H1 (cell line): ENCODE results near the gene CRACDL. TPM values are rescaled to one million over a fixed set of nuclear protein-coding genes. Genes with fewer than 3 reads are reported as not detected.
A peak's percentile ranks its signal among the peaks of the same experiment; 100 is the strongest.

ENCODE experiments used
- CTCF ChIA-PET: fragments of 300-600 bp; sonication (Branson Sonifier 250); formaldehyde crosslinking; loops from one replicate; lab custom pipeline; 2021; ENCODE audit not compliant: partially characterized antibody; lab: Charles Lee
- POLR2A ChIA-PET: fragments of 300-600 bp; sonication (Branson Sonifier 250); formaldehyde crosslinking; loops from one replicate; lab custom pipeline; 2021; ENCODE audit warnings: inconsistent platforms; ENCODE audit not compliant: partially characterized antibody; lab: Charles Lee
- DNase-seq, 2 experiments: peaks; one replicate each; pipeline versions ENCODE4 v3.0.0 to v3.0.0-alpha.2; 2010 to 2022; ENCODE audit warnings: low spot score in 2 of 2, low read depth in 1 of 2, mixed read lengths in 1 of 2
- FAIRE-seq: peaks from 2 replicates; lab custom pipeline; 2011; peaks lifted over from hg19 to GRCh38; lab: Jason Lieb, UNC
- H2AFZ ChIP-seq: 2 replicates; pipeline ENCODE4 v1.8.1; 2012; ENCODE audit warnings: low read length, inconsistent platforms
- H2AK5ac ChIP-seq: 2 replicates; pipeline ENCODE4 v1.6.1; 2013; ENCODE audit warnings: low read depth, low read length
- H2BK120ac ChIP-seq: replicated peaks from 2 replicates; pipeline ENCODE3; 2013; ENCODE audit warnings: low read depth, low read length, inconsistent platforms
- H2BK12ac ChIP-seq: 2 replicates; pipeline ENCODE4 v1.6.1; 2013; ENCODE audit warnings: low read depth, low read length
- H2BK15ac ChIP-seq: 2 replicates; pipeline ENCODE4 v1.6.1; 2013; ENCODE audit warnings: low read length
- H2BK20ac ChIP-seq: 2 replicates; pipeline ENCODE4 v1.6.1; 2013; ENCODE audit warnings: low read length
- H2BK5ac ChIP-seq: 2 replicates; pipeline ENCODE4 v1.6.1; 2013; ENCODE audit warnings: low read depth, low read length
- H3K14ac ChIP-seq: 2 replicates; pipeline ENCODE4 v1.6.1; 2013; ENCODE audit warnings: inconsistent platforms; ENCODE audit not compliant: insufficient read length
- H3K18ac ChIP-seq: 2 replicates; pipeline ENCODE4 v1.6.1; 2013; ENCODE audit warnings: low read length; ENCODE audit errors: extremely low read depth
- H3K23ac ChIP-seq: 2 replicates; pipeline ENCODE4 v1.6.1; 2013; ENCODE audit warnings: inconsistent platforms; ENCODE audit not compliant: insufficient read length
- H3K23me2 ChIP-seq: 2 replicates; pipeline ENCODE4 v1.6.1; 2013; ENCODE audit warnings: low read depth, low read length
- H3K27ac ChIP-seq: 2 replicates; pipeline ENCODE4 v1.6.1; 2011; ENCODE audit warnings: low read depth, low read length, inconsistent platforms
- H3K27me3 ChIP-seq, 4 experiments: replicated peaks in 1 of 4; 1 replicate in 1 of 4; 2 replicates in 3 of 4; pipeline versions ENCODE4 v1.6.1 to v1.8.1; 2011 to 2013; ENCODE audit warnings: low read length in 3 of 4, mild to moderate bottlenecking in 3 of 4, inconsistent platforms in 2 of 4, mixed read lengths in 2 of 4, moderate library complexity in 1 of 4; ENCODE audit not compliant: control insufficient read depth in 3 of 4, insufficient read depth in 3 of 4; ENCODE audit errors: extremely low read depth in 1 of 4
- H3K36me3 ChIP-seq, 4 experiments: 2 replicates each; pipeline versions ENCODE4 v1.6.1 to v1.8.1; 2011 to 2013; ENCODE audit warnings: mild to moderate bottlenecking in 4 of 4, low read length in 3 of 4, moderate library complexity in 2 of 4, control low read depth in 1 of 4, inconsistent platforms in 1 of 4; ENCODE audit not compliant: insufficient read depth in 4 of 4, control insufficient read depth in 2 of 4
- H3K4ac ChIP-seq: replicated peaks from 2 replicates; pipeline ENCODE3; 2013; ENCODE audit warnings: low read length, low read depth, mixed read lengths, inconsistent platforms; ENCODE audit not compliant: insufficient read length
- H3K4me1 ChIP-seq, 4 experiments: replicated peaks in 1 of 4; 1 replicate in 1 of 4; 2 replicates in 3 of 4; pipeline versions ENCODE4 v1.6.1 to v1.8.1; 2011 to 2013; ENCODE audit warnings: low read length in 3 of 4, inconsistent platforms in 2 of 4, mixed read lengths in 1 of 4; ENCODE audit not compliant: insufficient read depth in 4 of 4, control insufficient read depth in 3 of 4
- H3K4me2 ChIP-seq, 2 experiments: 2 replicates each; pipeline versions ENCODE4 v1.6.1 to v1.8.1; 2011 to 2013; ENCODE audit warnings: low read depth in 2 of 2, low read length in 2 of 2, control low read depth in 1 of 2, inconsistent platforms in 1 of 2, mild to moderate bottlenecking in 1 of 2; ENCODE audit not compliant: insufficient read depth in 1 of 2
- H3K4me3 ChIP-seq, 4 experiments: fragments of 200-600, 300-600 bp in 1 of 4; sonication (generic), shearing (Covaris generic), sonication (Bioruptor Twin) in 1 of 4; 2 replicates each; pipeline versions ENCODE4 v1.5.1 to v1.8.1; 2011 to 2016; ENCODE audit warnings: low read length in 4 of 4, low read depth in 3 of 4, control low read depth in 2 of 4, inconsistent platforms in 2 of 4, mild to moderate bottlenecking in 2 of 4, mixed read lengths in 1 of 4, moderate library complexity in 1 of 4; ENCODE audit not compliant: insufficient read depth in 2 of 4; ENCODE audit errors: extremely low read depth in 1 of 4
- H3K56ac ChIP-seq: replicated peaks from 2 replicates; pipeline ENCODE3; 2013; ENCODE audit warnings: low read depth, mild to moderate bottlenecking, mixed read lengths, low read length, inconsistent platforms; ENCODE audit not compliant: insufficient read length
- H3K79me1 ChIP-seq: 2 replicates; pipeline ENCODE4 v1.6.1; 2013; ENCODE audit warnings: low read depth, low read length, control low read depth
- H3K79me2 ChIP-seq, 2 experiments: 2 replicates each; pipeline versions ENCODE4 v1.6.1 to v1.8.1; 2012 to 2013; ENCODE audit warnings: low read length in 2 of 2, mild to moderate bottlenecking in 2 of 2, inconsistent platforms in 1 of 2; ENCODE audit not compliant: insufficient read depth in 2 of 2, control insufficient read depth in 1 of 2
- H3K9ac ChIP-seq, 4 experiments: replicated peaks in 1 of 4; 1 replicate in 1 of 4; 2 replicates in 3 of 4; pipeline versions ENCODE4 v1.6.1 to v1.8.1; 2011 to 2013; ENCODE audit warnings: low read depth in 3 of 4, low read length in 3 of 4, control low read depth in 2 of 4, mild to moderate bottlenecking in 2 of 4, moderate library complexity in 2 of 4, inconsistent platforms in 1 of 4; ENCODE audit errors: extremely low read depth in 1 of 4
- H3K9me3 ChIP-seq, 2 experiments: 2 replicates each; pipeline versions ENCODE4 v1.6.1 to v1.8.1; 2012 to 2013; ENCODE audit warnings: mild to moderate bottlenecking in 2 of 2, moderate library complexity in 2 of 2, control low read depth in 1 of 2, inconsistent platforms in 1 of 2, low read depth in 1 of 2, low read length in 1 of 2, mixed read lengths in 1 of 2; ENCODE audit not compliant: insufficient read depth in 2 of 2
- H4K20me1 ChIP-seq, 2 experiments: replicated peaks in 1 of 2; 2 replicates each; pipeline versions ENCODE3 to v1.8.1; 2011 to 2013; ENCODE audit warnings: inconsistent platforms in 2 of 2, low read length in 2 of 2, mild to moderate bottlenecking in 1 of 2; ENCODE audit not compliant: insufficient read depth in 2 of 2, control insufficient read depth in 1 of 2
- H4K5ac ChIP-seq: 2 replicates; pipeline ENCODE4 v1.6.1; 2013; ENCODE audit warnings: low read length, low read depth, mixed read lengths, inconsistent platforms; ENCODE audit not compliant: insufficient read length
- H4K8ac ChIP-seq: 2 replicates; pipeline ENCODE4 v1.8.0; 2013; ENCODE audit warnings: mild to moderate bottlenecking, moderate library complexity, low read length, inconsistent platforms; ENCODE audit not compliant: insufficient read depth; ENCODE audit errors: extremely low read depth
- H4K91ac ChIP-seq: replicated peaks from 2 replicates; pipeline ENCODE3; 2013; ENCODE audit warnings: low read length, mixed read lengths, inconsistent platforms; ENCODE audit not compliant: insufficient read length
- ASH2L ChIP-seq: fragments of 200-600, 300-600 bp; sonication (generic); IDR thresholded peaks from one replicate; pipeline ENCODE4 v1.7.1; 2017; ENCODE audit warnings: low read length
- ATF3 ChIP-seq: IDR thresholded peaks from 2 replicates; pipeline ENCODE4 v1.6.1; 2011; ENCODE audit warnings: low read depth, mild to moderate bottlenecking, low read length; ENCODE audit not compliant: insufficient read depth
- E2F6 ChIP-seq: IDR thresholded peaks from 2 replicates; pipeline ENCODE4 v1.6.1; 2012; ENCODE audit warnings: inconsistent platforms
- EP300 ChIP-seq, 2 experiments: IDR thresholded peaks; 1 replicate in 1 of 2; 2 replicates in 1 of 2; pipeline ENCODE4 v1.6.1; 2011 to 2012; ENCODE audit warnings: low read depth in 2 of 2, low read length in 2 of 2, mild to moderate bottlenecking in 2 of 2, borderline replicate concordance in 1 of 2, inconsistent platforms in 1 of 2, moderate library complexity in 1 of 2
- HDAC2 ChIP-seq, 2 experiments: fragments of 300-600 bp in 1 of 2; sonication (generic) in 1 of 2; IDR thresholded peaks; 2 replicates each; pipeline ENCODE4 v1.6.1; 2011 to 2012; ENCODE audit warnings: low read depth in 2 of 2, low read length in 2 of 2, mild to moderate bottlenecking in 2 of 2, moderate library complexity in 2 of 2, borderline replicate concordance in 1 of 2, inconsistent platforms in 1 of 2
- HDAC6 ChIP-seq: IDR thresholded peaks from one replicate; pipeline ENCODE4 v1.7.1; 2012; ENCODE audit warnings: low read depth, mild to moderate bottlenecking, inconsistent platforms, low read length, moderate library complexity
- MAX ChIP-seq: IDR thresholded peaks from 2 replicates; pipeline ENCODE4 v1.6.1; 2012; ENCODE audit warnings: inconsistent platforms
- PHF8 ChIP-seq: fragments of 200-600 bp; sonication (generic); conservative IDR thresholded peaks from 2 replicates; pipeline ENCODE4 v1.7.1; 2012; ENCODE audit warnings: low read depth, mild to moderate bottlenecking, inconsistent platforms, low read length, moderate library complexity
- RNF2 ChIP-seq: fragments of 200-900, 300-1000 bp; sonication (generic); IDR thresholded peaks from 2 replicates; pipeline ENCODE4 v1.7.1; 2016; ENCODE audit warnings: borderline replicate concordance, low read depth, mild to moderate bottlenecking, antibody characterized with exemption, low read length; ENCODE audit not compliant: poor library complexity, severe bottlenecking; ENCODE audit errors: missing control alignments
- SAP30 ChIP-seq: fragments of 300-600 bp; sonication (generic); IDR thresholded peaks from 2 replicates; pipeline ENCODE4 v1.7.1; 2012; ENCODE audit warnings: low read length, moderate library complexity, mild to moderate bottlenecking, inconsistent platforms; ENCODE audit not compliant: insufficient read depth, insufficient replicate concordance
- WGBS, 2 experiments: shearing (Covaris generic) in 1 of 2; methylation state at CpG; one replicate each; pipeline versions ENCODE4 v1.1.6 to v1.1.7; 2013 to 2015; ENCODE audit warnings: low lambda C conversion rate in 2 of 2, mixed read lengths in 2 of 2, inconsistent platforms in 1 of 2, low coverage in 1 of 2, missing lambda C conversion rate in 1 of 2; ENCODE audit not compliant: insufficient replicate concordance in 2 of 2, insufficient coverage in 1 of 2, insufficient read length in 1 of 2; ENCODE audit errors: extremely low coverage in 1 of 2, missing lambda C conversion rate in 1 of 2; 5-methylcytosine and 5-hydroxymethylcytosine counted together
- polyA plus RNA-seq, 7 experiments: library from polyadenylated mRNA; depleted of rRNA in 3 of 7; stranded (reverse) in 5 of 7; unstranded in 2 of 7; fragments of >200 nt in 5 of 7; fragments of 200-250 nt in 2 of 7; gene quantifications; 1 replicate in 5 of 7; 2 replicates in 1 of 7; 4 replicates in 1 of 7; pipeline versions ENCODE4 v1.2.1 to v1.2.3, GENCODE V29; 2011 to 2013; ENCODE audit warnings: missing spikeins in 2 of 7, mixed read lengths in 2 of 7
- total RNA-seq: library from RNA; stranded (reverse); fragmentation: NEBNext Ultra II Directional; extraction: Animal tissue kit (Norgen Biotek cat#: 25700); gene quantifications from 2 replicates; pipeline ENCODE4 v1.2.1, GENCODE V29; 2021

The CRACDL gene
- total and polyA plus RNA-seq, 2 of the 8 experiments (the other 6 are each of a cell fraction or from before 2014, with no cell fraction given): 0.07 to 0.38 TPM

GRCh38 chr2:98773907-98774306 is 162.1 kb downstream of the CRACDL start:
- peak overlapping the region; percentile 60; the same call in 1 of the 2 replicates for H2BK12ac ChIP-seq
- H3K27ac ChIP-seq: no peak overlapping the region
- no peak overlapping the region for H4K8ac ChIP-seq
- H2BK20ac ChIP-seq: no peak overlapping the region
- no peaks in the 10 kb centered on the region for H3K36me3 ChIP-seq
- H3K23ac ChIP-seq: no peak overlapping the region
- no peak overlapping the region for H4K91ac ChIP-seq
- peak overlapping the region in 1 of 4 experiments; percentile 10; a peak in 1 of 8 replicates for H3K4me3 ChIP-seq
- H2BK120ac ChIP-seq: peak overlapping the region; percentile 23
- WGBS, 2 experiments: 70% methylated on average over 4 of the region's 4 CpGs; no CpG with 5 or more reads in 1 of the 2 experiments
- ChIA-PET CTCF (interaction anchor here (1.1 kb wide), 1 partner anchor 22 kb away, joined by 3 read pairs; no protein-coding TSS in a partner anchor), POLR2A (no interaction called here)
- H3K14ac ChIP-seq: no peak overlapping the region
- no peak for FAIRE-seq
- 0 out of 2 replicates have a peak overlapping the region, but pooled peaks have one; percentile 60 for H2AFZ ChIP-seq
- DNase-seq: no peak
- H3K79me2 ChIP-seq: no peaks in the 10 kb centered on the region
- H3K4me1 ChIP-seq: peaks cover 4 to 9% (median 5%) of the 10 kb centered on the region in 4 experiments; a peak in 5 of 7 replicates
- no peaks in the 10 kb centered on the region for H3K27me3 ChIP-seq
- peak overlapping the region; percentile 72 for H2BK5ac ChIP-seq
- H3K4me2 ChIP-seq: peak overlapping the region in 1 of 2 experiments; percentile 19; a peak in 1 of 4 replicates
- 0 out of 2 replicates have a peak overlapping the region, but pooled peaks have one; percentile 45 for H2AK5ac ChIP-seq
- no peaks in the 10 kb centered on the region for H3K23me2 ChIP-seq
- no peak overlapping the region for H3K4ac ChIP-seq
- H4K5ac ChIP-seq: no peak overlapping the region
- H3K79me1 ChIP-seq: no peaks in the 10 kb centered on the region
- H3K56ac ChIP-seq: no peak overlapping the region
- H2BK15ac ChIP-seq: no peak overlapping the region
- H3K9ac ChIP-seq: no peak overlapping the region
- no peaks in the 10 kb centered on the region for H4K20me1 ChIP-seq
- H3K9me3 ChIP-seq: 0 out of 4 replicates have a peak, but pooled peaks cover 0 to 3% of the 10 kb centered on the region in 2 experiments
- H3K18ac ChIP-seq: 0 out of 2 replicates have a peak overlapping the region, but pooled peaks have one; percentile 13
- TF ChIP-seq ATF3: no peak
- no peak for TF ChIP-seq ASH2L
- no peak for TF ChIP-seq EP300 (IDR thresholded peaks at IDR 0.05; ENCODE audit: borderline replicate concordance in 1 of 2, low read depth in 2 of 2, low read length in 2 of 2)
- TF ChIP-seq MAX: no peak
- no peak for TF ChIP-seq PHF8
- TF ChIP-seq RNF2: no peak
- TF ChIP-seq HDAC6: no peak
- no peak for TF ChIP-seq E2F6
- no peak for TF ChIP-seq SAP30
- TF ChIP-seq HDAC2 (IDR thresholded peaks at IDR 0.05; ENCODE audit: borderline replicate concordance in 1 of 2, low read depth in 2 of 2, low read length in 2 of 2): no peak
